Measurements from ENCODE around the gene TMC5. TPM values are rescaled to one million over a fixed set of nuclear protein-coding genes. Genes with fewer than 3 reads are reported as not detected.

Gene TMC5
- total and polyA plus RNA-seq, 2 of the 13 experiments (the other 11 are each of a cell fraction or from before 2014, with no cell fraction given), result 0.09 to 0.41 TPM

- TF ChIP-seq ZFAT (CRISPR knock-in tag; conservative IDR thresholded peaks at IDR 0.05) (no peak), ZNF672 (CRISPR knock-in tag; IDR thresholded peaks at IDR 0.05) (no peak), PAX8 (CRISPR knock-in tag; IDR thresholded peaks at IDR 0.05; ENCODE audit: borderline replicate concordance) (no peak), KAT2B (IDR thresholded peaks at IDR 0.05; ENCODE audit: borderline replicate concordance, low read depth, low read length) (no peak), ZNF34 (CRISPR knock-in tag; IDR thresholded peaks at IDR 0.05; ENCODE audit: borderline replicate concordance) (no peak), ZNF747 (CRISPR knock-in tag; IDR thresholded peaks at IDR 0.05; ENCODE audit: borderline replicate concordance) (no peak), ZNF12 (CRISPR knock-in tag; IDR thresholded peaks at IDR 0.05) (peak; percentile 54; the same call in 1 of the 2 replicates)
These were observed 61.6 kb downstream of the TMC5 start (continued) for GRCh38 chr16:19479302-19479721.

DNA sequence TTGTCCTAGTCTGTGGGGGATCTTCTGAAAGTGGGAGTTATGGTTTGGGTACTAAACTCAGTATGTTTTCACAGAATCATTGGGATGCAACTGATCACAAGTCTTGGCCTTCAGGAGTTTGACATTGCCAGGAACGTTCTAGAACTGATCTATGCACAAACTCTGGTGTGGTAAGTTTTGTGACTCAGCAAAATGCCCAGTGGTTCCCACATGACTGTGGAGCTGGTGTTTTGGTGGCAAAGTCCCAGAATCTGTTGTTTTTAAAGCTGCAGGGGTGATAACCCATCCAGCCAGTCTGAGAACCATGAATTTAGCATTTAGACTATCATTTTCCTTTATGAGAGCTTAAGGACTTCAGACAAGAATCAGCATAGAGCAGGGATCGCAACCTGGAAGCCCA is 63.6 kb downstream of the TMC5 start:
- ChIA-PET CTCF (ENCODE audit: low intra/inter-chr PET ratio, low total read pairs) (no interaction called here), POLR2A (no interaction called here)
- DNase-seq (ENCODE audit: low spot score) (no peak), ATAC-seq (no peak), FAIRE-seq (no peak)
- no peak overlapping the region for H3K9ac ChIP-seq (ENCODE audit: insufficient read depth, low read depth, low read length)
- H3K4me1 ChIP-seq (ENCODE audit: insufficient read depth, low read length), result peaks cover 33% of the 10 kb centered on the region
- H3K4me3 ChIP-seq (replicated peaks in 1 of 3; ENCODE audit: insufficient read depth in 1 of 3, low read depth in 2 of 3, low read length in 3 of 3), result no peak overlapping the region
- no TSS peak for BruUV-seq (replicated peaks)
- no peaks in the 10 kb centered on the region for H3K79me2 ChIP-seq (ENCODE audit: insufficient read depth, low read length)
- no peaks in the 10 kb centered on the region for H3K36me3 ChIP-seq (replicated peaks in 1 of 2; ENCODE audit: control insufficient read depth in 1 of 2, insufficient read depth in 2 of 2, low read length in 2 of 2)
- TF ChIP-seq MAFF (IDR thresholded peaks at IDR 0.05; ENCODE audit: low read depth, low read length) (peak; percentile 57), ZNF761 (CRISPR knock-in tag; conservative IDR thresholded peaks at IDR 0.05) (no peak), ZNF720 (CRISPR knock-in tag; IDR thresholded peaks at IDR 0.05) (no peak), MAFK (conservative IDR thresholded peaks at IDR 0.05 in 1 of 2, IDR thresholded peaks at IDR 0.05 in 1 of 2; ENCODE audit: low read length in 2 of 2) (peak; percentile 69 to 84), NFE2 (CRISPR knock-in tag; IDR thresholded peaks at IDR 0.05) (peak; percentile 74), NFE2L2 (IDR thresholded peaks at IDR 0.05; ENCODE audit: low read length) (peak; percentile 92), TGIF2 (CRISPR knock-in tag; IDR thresholded peaks at IDR 0.05) (no peak), MAX (IDR thresholded peaks at IDR 0.05) (no peak)
- no peak overlapping the region for H2AFZ ChIP-seq (ENCODE audit: low read length)
- in situ Hi-C loops (cut with HindIII; ENCODE audit: extremely low pct_ligation_motif_present, low pct_unique_long_range_greater_than_20kb), result no loop called here
- WGBS (ENCODE audit: low lambda C conversion rate), result 38% methylated on average over 2 of the region's 2 CpGs
- intact Hi-C loops (cut with micrococcal nuclease; ENCODE audit: unreplicated experiment), result no loop called here
- H3K27me3 ChIP-seq (ENCODE audit: control insufficient read depth in 1 of 2, insufficient read depth in 2 of 2, low read length in 2 of 2), result no peaks in the 10 kb centered on the region
- H3K4me2 ChIP-seq (ENCODE audit: low read depth, low read length), result no peak overlapping the region
- H4K20me1 ChIP-seq (ENCODE audit: insufficient read depth, low read length), result no peaks in the 10 kb centered on the region
- no peaks in the 10 kb centered on the region for H3K9me3 ChIP-seq (ENCODE audit: low read length)
- no peak overlapping the region for H3K27ac ChIP-seq (ENCODE audit: extremely low read length, insufficient read depth, low read length)
